H1 (cell line): Measurements from ENCODE around the gene CNOT8. TPM values are rescaled to one million over a fixed set of nuclear protein-coding genes. Genes with fewer than 3 reads are reported as not detected.

Source experiments
- CBX5 ChIP-seq: fragments of 300-800, 300-1000 bp; sonication (generic); IDR thresholded peaks from 2 replicates; pipeline ENCODE4 v1.7.1; 2016; ENCODE audit warnings: antibody characterized with exemption, low read length, low read depth
- EGR1 ChIP-seq: IDR thresholded peaks from 2 replicates; pipeline ENCODE4 v1.6.1; 2011; ENCODE audit warnings: low read depth, low read length, borderline replicate concordance
- GTF2F1 ChIP-seq: IDR thresholded peaks from 2 replicates; pipeline ENCODE4 v1.6.1; 2012; ENCODE audit warnings: low read depth, low read length, improper control_type of control experiment, borderline replicate concordance
- KDM5A ChIP-seq: fragments of 200-600 bp; IDR thresholded peaks from 2 replicates; pipeline ENCODE4 v1.7.1; 2012; ENCODE audit warnings: mild to moderate bottlenecking, low read length, inconsistent platforms, mixed read lengths
- POLR2A ChIP-seq, 2 experiments: IDR thresholded peaks; 1 replicate in 1 of 2; 2 replicates in 1 of 2; pipeline ENCODE4 v1.6.1; 2011; ENCODE audit warnings: low read depth in 2 of 2, low read length in 2 of 2, mild to moderate bottlenecking in 2 of 2; ENCODE audit errors: control extremely low read depth in 1 of 2
- RAD21 ChIP-seq, 2 experiments: IDR thresholded peaks in 1 of 2; conservative IDR thresholded peaks in 1 of 2; 2 replicates each; pipeline ENCODE4 v1.6.1; 2011; ENCODE audit warnings: low read depth in 2 of 2, low read length in 2 of 2, improper control_type of control experiment in 1 of 2, inconsistent platforms in 1 of 2, mild to moderate bottlenecking in 1 of 2, moderate library complexity in 1 of 2
- RBBP5 ChIP-seq: IDR thresholded peaks from 2 replicates; pipeline ENCODE4 v1.7.1; 2012; ENCODE audit warnings: low read depth, mild to moderate bottlenecking, inconsistent platforms, low read length, moderate library complexity, borderline replicate concordance
- YY1 ChIP-seq: IDR thresholded peaks from 2 replicates; pipeline ENCODE4 v1.6.1; 2011; ENCODE audit warnings: low read depth, mild to moderate bottlenecking, low read length
- polyA plus RNA-seq, 7 experiments: library from polyadenylated mRNA; depleted of rRNA in 3 of 7; stranded (reverse) in 5 of 7; unstranded in 2 of 7; fragments of >200 nt in 5 of 7; fragments of 200-250 nt in 2 of 7; gene quantifications; 1 replicate in 5 of 7; 2 replicates in 1 of 7; 4 replicates in 1 of 7; pipeline versions ENCODE4 v1.2.1 to v1.2.3, GENCODE V29; 2011 to 2013; ENCODE audit warnings: missing spikeins in 2 of 7, mixed read lengths in 2 of 7
- total RNA-seq: library from RNA; stranded (reverse); fragmentation: NEBNext Ultra II Directional; extraction: Animal tissue kit (Norgen Biotek cat#: 25700); gene quantifications from 2 replicates; pipeline ENCODE4 v1.2.1, GENCODE V29; 2021

Gene CNOT8
- total and polyA plus RNA-seq, 2 of the 8 experiments (the other 6 are each of a cell fraction or from before 2014, with no cell fraction given): 36.4 to 62.9 TPM

GRCh38 chr5:154813736-154814135 is 44.7 kb upstream of the CNOT8 start (continued):
- no peak for TF ChIP-seq YY1
- TF ChIP-seq CBX5: no peak
- no peak for TF ChIP-seq RBBP5
- TF ChIP-seq GTF2F1: no peak
- TF ChIP-seq POLR2A (IDR thresholded peaks at IDR 0.05; ENCODE audit: control extremely low read depth in 1 of 2, low read depth in 2 of 2, low read length in 2 of 2): no peak
- no peak for TF ChIP-seq EGR1
- no peak for TF ChIP-seq RAD21 (IDR thresholded peaks at IDR 0.05 in 1 of 2, conservative IDR thresholded peaks at IDR 0.05 in 1 of 2; ENCODE audit: low read depth in 2 of 2, low read length in 2 of 2)
- no peak for TF ChIP-seq KDM5A
